ENCODE data around the gene GNG12.
A peak's percentile ranks its signal among the peaks of the same experiment; 100 is the strongest.

GNG12 gene

GRCh38 chr1:67812226-67812625, 21.0 kb downstream of the GNG12 start:
- DNase-seq = no peak

- DNase-seq = no peak
These were observed 21.5 kb downstream of the GNG12 start for GRCh38 chr1:67811781-67812180.

- no peak for DNase-seq
These were observed 23.4 kb downstream of the GNG12 start for GRCh38 chr1:67809887-67810286.

- no peak for DNase-seq
These were observed 26.0 kb downstream of the GNG12 start for GRCh38 chr1:67807282-67807681.

- DNase-seq = no peak
These were observed 28.6 kb downstream of the GNG12 start for GRCh38 chr1:67804710-67805109.

- no peak for DNase-seq
These were observed 29.6 kb downstream of the GNG12 start for GRCh38 chr1:67803380-67804279.

GRCh38 chr1:67802565-67802964, 30.7 kb downstream of the GNG12 start:
- DNase-seq = no peak

- no peak for DNase-seq
These were observed 31.4 kb downstream of the GNG12 start for GRCh38 chr1:67801903-67802302.

GRCh38 chr1:67795179-67795912, 37.9 kb downstream of the GNG12 start:
- DNase-seq = no peak

GRCh38 chr1:67793562-67793961, 39.7 kb downstream of the GNG12 start:
- no peak for DNase-seq

- no peak for DNase-seq
These were observed 40.4 kb downstream of the GNG12 start for GRCh38 chr1:67792741-67793458.

- DNase-seq = no peak
These were observed 41.2 kb downstream of the GNG12 start for GRCh38 chr1:67792103-67792502.

GRCh38 chr1:67791686-67792085, 41.6 kb downstream of the GNG12 start:
- no peak for DNase-seq

GRCh38 chr1:67791261-67791660, 42.0 kb downstream of the GNG12 start:
- no peak for DNase-seq

- peak in 1 of 2 experiments; percentile 8 for DNase-seq
These were observed 43.0 kb downstream of the GNG12 start for GRCh38 chr1:67790201-67790692.

- no peak for DNase-seq
These were observed 43.7 kb downstream of the GNG12 start for GRCh38 chr1:67789551-67789950.

- DNase-seq = no peak
These were observed 44.4 kb downstream of the GNG12 start for GRCh38 chr1:67788904-67789303.

GRCh38 chr1:67788238-67788790, 45.0 kb downstream of the GNG12 start:
- DNase-seq = no peak

- DNase-seq = no peak
These were observed 45.5 kb downstream of the GNG12 start for GRCh38 chr1:67787746-67788145.

GRCh38 chr1:67785847-67786753, 47.2 kb downstream of the GNG12 start:
- DNase-seq = no peak

- no peak for DNase-seq
These were observed 48.6 kb downstream of the GNG12 start for GRCh38 chr1:67784545-67785186.

All from NCI-H2081 (cell line).